PFSK-1 (cell line): ENCODE measurements around the gene KERA.

Experiments
- SIN3A ChIP-seq: IDR thresholded peaks from 2 replicates; pipeline ENCODE4 v1.6.1; 2012; ENCODE audit warnings: mild to moderate bottlenecking, low read length, moderate library complexity, borderline replicate concordance; ENCODE audit not compliant: insufficient read depth
- TAF1 ChIP-seq: IDR thresholded peaks from 2 replicates; pipeline ENCODE4 v1.6.1; 2012; ENCODE audit warnings: low read length, control low read depth, borderline replicate concordance; ENCODE audit not compliant: insufficient read depth

GRCh38 chr12:91023326-91024004 lies 34.4 kb downstream of the KERA start:
- TF ChIP-seq TAF1 (no peak), SIN3A (no peak)
